NCI-H2107 (cell line): ENCODE measurements around the gene SOX5.
"Not testable (repeated sequence)": the region's sequence is repeated elsewhere in the genome, so short reads cannot be mapped to it uniquely, and the experiment has no call there.

ENCODE experiments used
- DNase-seq: peaks from one replicate; lab custom pipeline; 2025; lab: John Stamatoyannopoulos, UW

Gene SOX5

DNA sequence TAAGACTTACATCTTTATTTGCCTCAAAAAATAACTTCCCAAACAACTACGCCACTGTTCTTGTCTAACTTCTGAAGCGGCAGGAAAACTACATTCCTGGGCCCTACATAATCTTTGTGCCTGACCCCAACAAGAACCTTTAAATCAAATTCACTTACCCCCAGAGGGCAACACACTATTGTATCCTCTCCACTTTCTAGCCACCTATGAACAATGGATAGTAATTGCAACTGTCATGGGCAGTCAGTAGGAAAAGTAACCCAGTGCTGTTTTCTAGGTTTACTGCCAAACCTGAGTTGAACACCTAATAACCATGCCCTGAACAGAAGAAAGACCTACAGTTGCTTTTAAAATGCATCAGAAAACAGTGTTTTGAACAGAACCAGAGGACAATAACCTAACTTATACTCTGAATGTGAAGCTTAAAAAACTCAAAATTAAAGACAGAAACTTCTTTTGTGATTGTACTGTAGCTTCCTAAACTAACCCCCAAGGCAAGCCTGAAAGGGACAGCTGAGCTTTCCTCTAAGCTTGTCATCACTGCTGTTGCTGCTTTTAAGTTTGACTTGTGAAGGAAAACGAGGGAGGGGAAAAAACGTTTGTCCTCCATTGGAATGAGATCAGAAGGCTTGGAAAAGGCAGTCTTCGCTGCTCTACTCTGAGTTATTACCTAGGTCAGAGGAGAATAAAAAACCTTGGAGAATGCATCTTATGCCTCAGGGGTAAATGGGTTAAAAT lies 195.7 kb downstream of the SOX5 start:
- no peak for DNase-seq

DNA sequence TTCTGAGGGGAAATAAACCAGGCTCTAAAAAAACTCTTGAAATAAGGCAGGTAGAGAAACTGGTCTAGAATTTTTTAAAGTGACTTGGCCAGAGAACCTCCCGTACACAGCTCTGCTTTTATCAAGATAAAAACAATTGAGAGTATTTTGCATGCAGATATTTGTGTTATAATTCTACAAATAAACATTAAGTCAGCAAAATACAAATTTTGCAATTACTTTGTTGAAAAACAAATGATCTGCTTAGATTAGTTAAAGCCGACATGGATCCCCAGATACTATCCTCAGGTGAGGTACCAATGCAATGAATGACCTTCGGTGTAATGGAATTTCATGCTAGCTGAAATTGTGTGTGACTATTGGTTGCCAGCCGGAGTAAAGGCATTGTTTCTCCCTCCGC lies 197.2 kb downstream of the SOX5 start:
- DNase-seq, result no peak

DNA sequence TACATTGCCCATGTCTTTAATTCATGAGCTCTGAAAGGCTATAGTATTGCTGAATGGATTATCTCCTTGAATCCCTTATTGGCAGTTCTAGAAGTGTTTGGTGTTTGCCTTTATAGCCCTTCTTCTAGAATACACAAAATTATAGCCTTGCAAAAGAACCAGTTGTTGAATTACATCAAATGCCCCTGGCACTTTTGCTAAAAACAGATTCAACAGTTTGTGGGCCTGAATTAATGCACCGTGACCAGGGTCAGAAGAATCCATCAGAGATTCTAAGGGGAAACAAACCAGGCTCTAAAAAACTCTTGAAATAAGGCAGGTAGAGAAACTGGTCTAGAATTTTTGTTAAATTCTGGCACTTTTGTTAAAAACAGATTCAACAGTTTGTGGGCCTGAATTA lies 197.8 kb downstream of the SOX5 start:
- no peak for DNase-seq

DNA sequence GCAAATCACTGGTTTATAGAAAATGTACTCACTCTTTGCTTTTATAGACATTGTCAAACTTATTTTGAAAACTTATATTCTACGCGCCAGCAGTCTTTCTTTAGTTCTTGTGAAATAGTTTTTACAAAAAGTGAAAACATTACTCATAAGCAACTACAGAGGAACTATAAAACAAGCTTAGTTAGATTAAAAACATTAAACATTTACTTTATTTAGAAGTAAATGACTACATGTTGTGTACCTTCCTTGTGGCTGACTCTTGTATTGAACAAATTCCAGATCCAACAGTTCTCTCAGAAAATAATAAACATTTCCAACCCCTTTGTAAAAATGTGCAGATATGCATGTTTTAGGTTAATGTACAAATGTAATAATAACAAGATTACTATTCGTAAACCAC lies 198.5 kb downstream of the SOX5 start:
- no peak for DNase-seq

DNA sequence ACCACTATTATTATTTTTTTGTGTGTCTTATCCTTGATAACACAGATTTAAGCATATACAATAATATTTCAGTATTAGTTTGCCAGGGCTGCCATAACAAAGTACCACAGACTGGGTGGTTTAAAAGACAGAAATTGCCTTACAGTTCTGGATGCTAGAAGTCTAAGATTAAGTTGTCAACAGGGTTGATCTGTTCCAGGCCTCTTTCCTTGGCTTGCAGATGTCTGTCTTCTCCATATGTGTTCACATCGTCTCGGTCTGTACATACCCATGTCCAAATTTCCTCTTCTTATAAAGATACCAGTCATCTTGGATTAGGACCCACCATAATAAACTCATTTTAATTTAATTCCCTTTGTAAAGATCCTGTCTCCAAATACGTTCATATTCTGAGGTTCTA lies 204.8 kb downstream of the SOX5 start:
- no peak for DNase-seq

DNA sequence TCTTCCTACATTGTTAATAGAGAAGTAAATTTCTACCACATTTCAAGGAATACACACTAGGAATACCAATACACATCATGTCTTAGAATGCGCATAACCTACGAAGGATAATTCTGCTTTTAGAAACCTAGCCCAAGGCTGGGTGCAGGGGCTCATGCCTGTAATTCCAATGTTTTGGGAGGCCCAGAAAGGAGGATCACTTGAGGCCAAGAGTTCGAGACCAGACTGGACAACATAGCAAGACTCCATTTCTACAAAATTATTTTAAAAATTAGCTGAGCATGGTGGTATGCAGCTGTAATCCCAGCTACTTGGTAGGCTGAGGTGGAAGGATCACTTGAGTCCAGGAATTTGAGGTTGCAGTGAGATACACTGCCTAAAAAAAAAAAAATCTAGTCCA lies 206.9 kb downstream of the SOX5 start:
- DNase-seq, result no peak

DNA sequence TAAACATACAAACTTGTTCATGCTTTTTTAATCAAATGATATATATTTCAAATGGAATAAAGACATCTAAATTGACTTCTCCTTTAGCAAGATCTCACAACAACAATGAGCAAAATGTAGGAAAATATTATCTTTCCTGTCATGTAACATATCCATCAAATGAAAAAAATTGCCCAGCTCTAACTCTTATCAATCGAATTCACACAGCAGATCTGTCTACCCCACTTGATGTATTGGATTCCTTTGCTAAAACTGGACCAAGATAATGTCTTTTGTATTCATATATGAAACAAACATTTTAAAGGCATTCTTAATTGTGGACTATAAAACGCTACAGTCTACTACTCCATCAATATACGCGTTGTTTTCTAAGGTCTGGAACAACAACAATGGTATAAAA lies 218.0 kb downstream of the SOX5 start:
- DNase-seq, result no peak

DNA sequence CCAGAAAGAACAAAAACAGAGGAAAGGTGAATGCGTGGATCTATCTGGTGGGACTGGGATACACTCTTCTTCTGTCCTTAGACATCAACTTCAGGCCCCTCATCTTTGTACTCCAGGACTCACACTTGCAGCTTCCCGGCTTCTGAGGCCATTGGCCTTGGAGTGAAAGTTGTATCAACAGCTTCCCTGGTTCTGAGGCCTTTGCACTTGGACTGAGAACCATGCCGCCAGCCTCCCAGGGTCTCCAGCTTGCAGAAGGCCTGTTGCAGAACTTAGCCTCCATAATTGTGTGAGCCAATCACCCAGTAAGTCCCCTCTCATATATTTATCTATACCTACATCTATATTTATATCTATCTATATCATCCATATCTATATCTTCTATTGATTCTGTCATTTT lies 218.4 kb downstream of the SOX5 start:
- no peak for DNase-seq

DNA sequence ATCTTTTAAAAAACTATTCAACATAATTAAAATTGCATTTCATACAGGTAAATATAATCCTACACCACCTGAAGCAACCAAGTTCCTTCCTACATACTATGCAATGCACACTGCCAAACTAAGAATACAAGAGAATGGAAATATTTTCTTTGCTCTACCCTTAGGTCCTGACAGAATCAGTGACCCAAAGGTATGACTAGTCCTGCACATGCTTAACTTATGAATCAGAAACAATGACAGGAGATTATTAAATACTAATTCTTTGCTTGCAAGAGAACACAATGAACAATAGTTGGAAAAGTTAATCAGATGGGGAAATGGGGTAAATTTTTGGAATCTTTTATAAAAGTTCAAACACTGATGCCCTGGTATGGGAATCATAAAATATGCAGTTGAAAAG lies 220.1 kb downstream of the SOX5 start:
- no peak for DNase-seq

DNA sequence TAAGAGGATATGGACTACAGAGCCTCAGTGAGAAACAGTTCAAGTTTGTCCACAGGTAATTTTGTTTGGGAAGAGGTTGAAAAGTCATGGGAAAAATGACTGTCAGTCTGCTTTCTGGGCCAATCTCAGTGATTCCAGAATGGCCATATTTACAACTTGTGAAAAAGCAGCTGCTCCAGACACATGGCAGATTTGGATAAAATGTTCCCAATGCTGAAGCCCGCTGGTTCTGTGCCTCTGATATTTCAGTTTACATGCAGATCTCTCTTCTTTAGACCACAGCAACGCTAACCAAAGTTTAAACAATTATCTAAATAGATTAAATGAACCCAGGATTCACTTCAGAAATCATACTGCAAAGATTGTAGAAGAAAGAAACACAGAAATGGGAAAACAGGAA lies 222.8 kb downstream of the SOX5 start:
- no peak for DNase-seq

DNA sequence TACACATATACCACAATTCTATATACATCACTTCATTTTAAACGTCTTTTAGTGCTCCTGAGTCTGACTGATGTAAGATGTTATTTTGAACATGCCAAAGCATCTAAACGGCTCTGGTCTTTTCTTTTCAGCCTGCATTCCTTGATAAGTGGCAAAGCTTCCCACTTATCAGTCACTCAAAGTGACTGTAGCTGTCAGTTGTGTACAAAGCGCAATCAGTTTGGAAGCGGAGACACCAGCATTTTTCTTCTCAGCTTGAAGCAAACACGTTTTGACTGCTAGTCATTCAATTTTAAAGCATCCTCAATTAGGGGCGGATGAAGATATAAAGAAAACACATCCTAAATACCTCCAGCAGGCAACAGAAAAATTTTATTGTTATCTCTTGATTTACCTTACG lies 226.8 kb downstream of the SOX5 start:
- no peak for DNase-seq

DNA sequence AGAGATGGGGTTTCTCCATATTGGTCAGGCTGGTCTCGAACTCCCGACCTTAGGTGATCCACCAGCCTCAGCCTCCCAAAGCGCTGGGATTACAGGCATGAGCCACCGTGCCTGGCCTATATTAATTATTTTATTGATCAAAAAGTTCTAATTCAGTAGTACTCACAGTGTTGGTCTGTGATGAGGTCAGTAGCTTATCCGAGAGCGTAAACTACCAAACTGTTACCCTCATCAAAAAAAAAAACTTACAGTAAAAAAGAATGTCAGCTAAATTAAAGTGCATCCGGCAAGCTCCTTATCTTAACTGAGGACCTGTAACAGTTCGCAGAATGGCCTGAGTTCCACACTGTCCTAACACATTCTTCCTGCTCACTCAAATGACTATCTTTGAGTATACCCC lies 228.2 kb downstream of the SOX5 start:
- no peak for DNase-seq

DNA sequence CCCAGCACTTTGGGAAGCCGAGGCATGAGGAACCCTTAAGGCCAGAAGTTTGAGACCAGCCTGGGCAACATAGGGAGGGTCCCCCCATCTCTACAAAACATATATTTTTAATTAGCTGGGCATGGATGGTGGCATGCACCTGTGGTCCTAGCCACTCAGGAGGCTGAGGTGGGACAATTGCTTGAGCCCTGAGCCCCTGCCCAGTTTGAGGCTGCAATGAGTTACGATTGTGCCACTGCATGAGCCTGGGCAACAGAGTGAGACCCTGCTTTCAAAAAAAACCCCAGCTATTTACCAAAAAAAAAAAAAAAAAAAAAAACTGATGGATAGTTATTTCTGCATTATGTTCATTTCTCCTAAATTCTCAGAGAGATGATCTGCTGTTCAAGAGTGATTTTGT lies 230.0 kb downstream of the SOX5 start:
- DNase-seq, result no peak

DNA sequence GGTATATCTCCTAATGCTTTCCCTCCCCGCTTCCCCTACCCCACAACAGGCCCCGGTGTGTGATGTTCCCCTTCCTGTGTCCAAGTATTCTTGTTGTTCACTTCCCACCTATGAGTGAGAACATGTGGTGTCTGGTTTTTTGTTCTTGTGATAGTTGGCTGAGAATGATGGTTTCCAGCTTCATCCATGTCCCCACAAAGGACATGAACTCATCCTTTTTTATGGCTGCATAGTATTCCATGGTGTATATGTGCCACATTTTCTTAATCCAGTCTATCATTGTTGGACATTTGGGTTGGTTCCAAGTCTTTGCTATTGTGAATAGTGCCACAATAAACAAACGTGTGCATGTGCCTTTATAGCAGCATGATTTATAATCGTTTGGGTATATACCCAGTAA lies 239.1 kb downstream of the SOX5 start:
- DNase-seq, result not testable (repeated sequence)

DNA sequence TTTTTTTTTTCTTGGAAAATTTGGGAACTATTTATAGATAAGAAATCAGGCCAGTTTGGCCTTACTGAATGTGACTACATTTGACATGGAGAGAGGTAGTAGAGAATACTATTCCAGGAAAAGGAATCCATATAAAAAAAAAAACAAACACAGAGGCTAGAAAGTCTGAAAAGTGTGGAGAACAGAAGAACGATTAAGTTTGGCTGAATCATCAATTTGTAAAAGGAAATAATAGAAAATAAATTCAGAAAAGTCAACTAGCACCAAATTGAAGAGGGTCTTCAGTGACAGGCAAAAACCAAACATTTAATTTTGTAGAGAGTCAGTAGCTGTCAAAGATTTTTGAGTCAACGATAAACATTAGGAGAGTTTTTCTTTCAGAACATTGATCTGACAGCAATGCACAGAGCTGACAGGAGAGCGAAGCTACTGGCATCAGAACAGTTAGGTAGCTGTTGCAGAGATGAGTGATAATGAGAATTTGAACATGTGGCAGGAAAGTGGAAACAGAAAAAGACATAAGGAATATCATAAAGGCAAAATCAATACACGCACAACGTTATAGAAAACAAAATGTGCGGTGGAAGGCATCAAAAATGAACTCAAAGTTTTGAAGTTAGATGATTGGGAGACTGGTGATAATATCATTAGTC lies 241.2 kb downstream of the SOX5 start:
- no peak for DNase-seq

DNA sequence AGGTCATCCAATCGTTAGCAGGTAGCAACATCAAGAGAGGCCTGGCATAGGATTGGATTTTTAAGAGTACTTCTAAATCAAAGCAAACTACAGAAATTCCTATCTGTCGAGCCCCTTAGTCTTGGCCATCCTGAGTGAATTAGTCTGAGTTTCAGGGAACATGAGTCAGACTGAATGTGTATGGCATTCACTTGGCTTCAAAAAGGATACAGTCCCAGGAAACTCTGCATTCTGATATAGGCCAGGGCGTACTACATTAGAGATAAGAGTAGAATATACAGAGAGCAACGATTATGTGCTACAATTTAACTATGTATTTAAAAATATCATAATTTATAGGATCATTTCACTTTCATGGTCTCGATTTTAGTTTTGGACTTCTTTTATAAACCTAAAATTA lies 242.2 kb downstream of the SOX5 start:
- DNase-seq, result no peak

DNA sequence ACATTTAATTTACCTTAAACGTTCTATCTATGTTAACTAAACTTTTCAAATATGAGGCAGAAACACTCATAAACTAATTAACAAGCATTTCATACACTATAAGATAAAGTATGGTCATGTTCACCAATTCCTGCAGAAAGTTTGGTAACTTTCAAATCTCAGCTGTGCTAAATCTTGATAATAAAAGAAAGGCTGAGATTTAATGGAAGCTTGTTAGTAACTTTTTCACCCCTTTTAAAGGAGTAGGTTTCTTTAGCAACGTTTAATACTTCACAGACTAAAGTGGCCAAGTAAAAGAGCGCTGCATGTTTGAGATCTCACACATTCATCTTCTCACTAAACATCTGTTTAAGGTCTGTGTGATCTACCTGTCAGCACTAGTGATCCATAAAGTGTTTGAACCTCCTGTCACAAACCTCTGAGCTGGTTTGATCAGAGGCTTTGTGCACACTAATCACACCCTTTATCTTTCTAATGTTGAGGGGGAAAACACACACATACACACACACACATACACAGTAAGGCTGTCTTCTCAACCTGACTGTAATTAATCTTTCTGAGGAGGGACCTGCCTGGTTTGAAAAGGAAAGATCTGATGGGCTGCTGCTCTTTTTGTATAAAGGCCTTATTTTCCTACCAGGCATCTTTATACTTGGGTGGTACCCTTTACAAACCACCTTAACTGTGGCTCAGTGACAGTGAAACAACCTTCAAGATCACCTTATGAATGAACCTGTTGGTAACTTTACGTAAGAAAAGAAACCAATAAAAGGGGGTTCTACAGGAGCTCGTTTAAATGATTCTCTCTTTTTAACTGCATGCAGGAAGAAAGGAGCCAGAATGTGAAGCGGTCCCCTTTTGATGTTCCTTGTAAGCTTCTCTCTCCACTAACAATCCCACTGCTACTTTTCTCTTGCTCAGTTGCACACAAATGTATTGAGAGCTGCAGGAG lies 244.2 kb downstream of the SOX5 start:
- DNase-seq, result no peak

DNA sequence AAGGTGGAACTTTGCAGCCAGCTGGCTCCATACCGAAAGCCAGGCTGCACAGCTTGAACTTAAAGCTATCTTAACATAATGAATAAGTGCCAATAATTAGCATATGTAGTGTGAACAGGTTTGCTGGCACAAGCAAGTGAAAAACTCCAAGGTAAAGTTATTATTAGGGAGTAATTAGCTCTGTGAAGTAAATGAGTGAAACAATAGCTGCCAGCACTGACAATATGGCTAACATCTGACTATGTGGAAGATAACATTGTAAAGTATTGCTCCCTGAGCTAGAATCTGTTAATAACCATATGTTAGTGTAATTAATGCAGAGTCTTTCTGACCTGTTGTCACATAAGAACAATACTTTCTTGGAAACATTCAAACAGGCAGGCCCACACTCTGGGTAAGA lies 246.4 kb downstream of the SOX5 start:
- DNase-seq, result no peak

DNA sequence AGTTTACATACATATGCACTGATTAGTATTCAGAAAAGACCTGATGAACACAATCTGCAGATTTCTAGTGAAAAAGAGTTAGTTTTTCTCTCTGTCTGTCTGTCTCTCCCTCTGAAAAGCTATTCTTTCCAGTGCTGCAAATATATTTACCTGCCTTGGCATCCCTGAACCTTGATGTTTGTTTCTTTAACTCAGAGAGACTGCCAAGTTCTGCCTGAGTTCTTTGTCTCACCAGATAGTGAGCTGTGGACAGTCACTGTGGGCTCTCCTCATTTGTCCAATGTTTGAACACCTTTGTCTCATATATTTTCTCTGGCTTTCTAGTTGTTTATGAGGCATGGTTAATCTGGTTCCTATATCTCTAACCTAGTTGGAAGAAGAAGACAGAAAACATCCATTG lies 250.4 kb downstream of the SOX5 start:
- DNase-seq, result no peak

DNA sequence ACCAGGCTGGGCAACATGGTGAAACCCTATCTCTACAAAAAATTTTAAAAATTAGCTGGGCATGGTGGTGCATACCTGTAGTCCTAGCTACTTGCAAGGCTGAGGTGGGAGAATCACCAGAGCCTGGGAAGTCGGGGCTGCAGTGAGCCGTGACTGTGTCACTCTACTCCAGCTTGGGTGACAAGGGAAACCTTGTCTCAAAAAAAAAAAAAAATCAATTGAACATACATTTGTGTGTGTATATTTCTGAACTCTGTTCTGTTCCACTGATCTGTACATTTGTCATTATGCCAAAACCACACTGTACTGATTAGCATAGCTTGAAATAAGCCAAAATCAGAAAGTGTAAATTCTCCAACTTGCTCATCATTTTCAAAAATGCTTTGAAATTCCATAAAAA lies 254.6 kb downstream of the SOX5 start:
- DNase-seq, result no peak

DNA sequence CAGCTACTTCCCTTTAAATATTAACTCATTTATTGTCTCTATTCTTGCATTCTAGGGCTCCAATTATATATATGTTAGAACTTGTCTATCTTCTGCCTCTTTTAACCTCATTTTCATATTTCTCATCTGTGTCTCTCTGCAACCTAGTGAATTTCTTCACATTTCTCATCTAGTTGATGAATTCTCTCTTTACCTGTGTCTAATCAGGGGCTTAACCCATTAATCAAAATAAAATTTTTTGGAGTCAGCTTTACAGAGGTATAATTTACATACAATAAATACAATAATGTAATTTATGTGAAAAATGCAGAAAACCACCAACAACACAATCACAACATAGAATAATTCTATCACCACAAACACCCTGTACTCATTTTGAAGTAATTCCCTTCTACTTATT lies 255.2 kb downstream of the SOX5 start:
- no peak for DNase-seq

DNA sequence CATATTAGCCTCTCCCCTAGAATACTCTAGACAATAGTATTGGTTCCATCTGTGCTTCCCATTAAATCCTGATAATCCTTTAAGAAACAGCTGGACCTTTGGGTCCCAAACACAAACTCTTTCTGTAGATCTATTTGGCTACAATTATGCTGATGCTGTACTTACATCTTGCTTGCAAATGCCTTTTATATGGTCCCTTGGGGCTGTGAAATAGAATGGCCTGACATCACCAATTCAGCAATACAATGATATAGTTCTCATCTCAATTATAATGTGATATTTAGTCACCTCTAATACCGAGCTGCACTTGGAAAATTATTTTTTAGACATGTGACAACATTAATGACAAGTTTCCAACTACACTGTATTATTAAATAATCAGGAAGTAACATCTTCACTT lies 261.5 kb downstream of the SOX5 start:
- no peak for DNase-seq

DNA sequence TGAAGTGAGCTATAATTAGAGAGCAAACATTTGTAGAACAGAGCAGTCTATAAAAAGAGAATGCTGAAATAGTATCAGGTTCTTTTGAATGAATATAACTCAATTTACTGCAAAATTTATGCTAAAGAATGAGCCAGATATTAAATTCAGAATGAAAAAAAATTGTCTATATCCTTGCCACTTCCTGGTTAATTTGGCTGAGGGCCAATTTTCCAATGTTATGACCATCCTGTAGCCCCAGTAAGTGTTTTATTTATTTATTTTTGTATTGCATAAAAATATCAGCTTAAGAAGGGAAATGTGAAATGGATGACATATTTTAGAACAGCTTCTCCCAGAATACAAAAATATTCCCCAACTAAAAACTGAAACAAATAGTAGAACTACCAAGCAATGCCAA lies 263.4 kb downstream of the SOX5 start:
- no peak for DNase-seq
